CD4-positive, alpha-beta T cell (primary cell): ENCODE measurements around the gene MRPL12. TPM values are rescaled to one million over a fixed set of nuclear protein-coding genes. Genes with fewer than 3 reads are reported as not detected.

ENCODE experiments used
- ATAC-seq: fragments of 200-7000 bp; cut with Tn5 transposase; one replicate; pipeline ENCODE4 v1.10.0; 2022; ENCODE audit warnings: mild to moderate bottlenecking; ENCODE audit not compliant: poor library complexity
- CTCF ChIA-PET: fragments of 350-600 bp; sonication (Branson Sonifier 250); formaldehyde crosslinking; loops from one replicate; lab custom pipeline; 2021; ENCODE audit warnings: antibody characterized with exemption, inconsistent platforms; lab: Charles Lee
- POLR2A ChIA-PET: fragments of 350-600 bp; sonication (Branson Sonifier 250); formaldehyde crosslinking; loops from one replicate; lab custom pipeline; 2021; ENCODE audit warnings: antibody characterized with exemption, inconsistent platforms; lab: Charles Lee
- DNase-seq, 14 experiments: peaks; one replicate each; pipeline ENCODE4 v3.0.0-alpha.2; 2013 to 2020; ENCODE audit warnings: mixed read lengths in 2 of 14
- H3K27ac ChIP-seq, 2 donors: one replicate each; pipeline versions ENCODE4 v1.5.1 to v1.7.0; 2013; ENCODE audit warnings: low read length in 2 of 2, low read depth in 1 of 2, mild to moderate bottlenecking in 1 of 2
- H3K27me3 ChIP-seq, 2 experiments: 1 replicate in 1 of 2; 2 replicates in 1 of 2; pipeline versions ENCODE4 v1.6.1 to v1.7.0; 2013; ENCODE audit warnings: low read length in 2 of 2, control low read depth in 1 of 2, mild to moderate bottlenecking in 1 of 2, moderate library complexity in 1 of 2; ENCODE audit not compliant: insufficient read depth in 2 of 2, control insufficient read depth in 1 of 2
- H3K36me3 ChIP-seq: one replicate; pipeline ENCODE4 v1.6.1; 2013; ENCODE audit warnings: low read length, control low read depth; ENCODE audit not compliant: insufficient read depth
- H3K4me1 ChIP-seq: one replicate; pipeline ENCODE4 v1.6.1; 2013; ENCODE audit warnings: low read length, control low read depth; ENCODE audit not compliant: insufficient read depth
- H3K4me3 ChIP-seq: one replicate; pipeline ENCODE4 v1.5.1; 2013; ENCODE audit warnings: mild to moderate bottlenecking, low read length, moderate library complexity
- H3K9me3 ChIP-seq, 2 experiments: 1 replicate in 1 of 2; 2 replicates in 1 of 2; pipeline versions ENCODE4 v1.6.1 to v1.7.0; 2013; ENCODE audit warnings: low read length in 2 of 2, mild to moderate bottlenecking in 2 of 2, control low read depth in 1 of 2, moderate library complexity in 1 of 2; ENCODE audit not compliant: control insufficient read depth in 1 of 2, insufficient read depth in 1 of 2
- H3K27ac Mint-ChIP-seq: one replicate; pipeline ENCODE4 v1.8.0; 2020; ENCODE audit warnings: mixed read lengths
- H3K27me3 Mint-ChIP-seq: one replicate; pipeline ENCODE4 v1.8.0; 2021; ENCODE audit warnings: mixed read lengths
- H3K36me3 Mint-ChIP-seq: one replicate; pipeline ENCODE4 v1.8.0; 2021; ENCODE audit warnings: low read depth, mixed read lengths
- H3K4me1 Mint-ChIP-seq: one replicate; pipeline ENCODE4 v1.8.0; 2021; ENCODE audit warnings: low read depth, mixed read lengths
- H3K4me3 Mint-ChIP-seq: one replicate; pipeline ENCODE4 v1.8.0; 2020; ENCODE audit warnings: mild to moderate bottlenecking, mixed read lengths
- H3K9me3 Mint-ChIP-seq: one replicate; pipeline ENCODE4 v1.8.0; 2020; ENCODE audit warnings: mixed read lengths
- intact Hi-C, 2 experiments: fragments of 100-400 bp; cut with DNase I in 1 of 2; cut with micrococcal nuclease in 1 of 2; formaldehyde crosslinking; loops; one replicate each; pipeline versions ENCODE4 v1.15.1 to v1.9.0; 2023 to 2025; cut with DNase I, micrococcal nuclease
- total RNA-seq, 174 experiments: library from RNA in 2 of 174; stranded (reverse) in 2 of 174; gene quantifications; one replicate each; pipeline ENCODE4 v1.2.3 and lab custom pipeline; 2021 to 2026
- TF ChIP-seq, protein P1 (sequence below): fragments of 200-600 bp; IDR thresholded peaks from one replicate; pipeline ENCODE4 v1.8.0; 2022; ENCODE audit warnings: antibody characterized with exemption, mild to moderate bottlenecking

Gene MRPL12
- total RNA-seq, 2 experiments from 2014 or later, result 26.2 to 26.5 TPM

- intact Hi-C loops, result loop anchor here (1.0 to 5.0 kb wide), 4 partner anchors 18 to 37 kb away; partner anchors contain the start of genes NPLOC4 (in 2 of the 2), TSPAN10 (in 2 of the 2), ARL16 (in 1 of the 2) and MRPL12 (in 1 of the 2)
- H3K4me3 Mint-ChIP-seq, result peak overlapping the region; percentile 94
- H3K27me3 ChIP-seq, result no peaks in the 10 kb centered on the region
- ChIA-PET CTCF (no interaction called here), POLR2A (interaction anchor here (0.7 to 3.0 kb wide), 4 partner anchors 18 to 153 kb away, joined by 3 to 25 read pairs (median 6); partner anchors contain the start of genes ACTG1, ARL16, HGS and MRPL12)
- H3K4me3 ChIP-seq, result peak overlapping the region; percentile 90
- DNase-seq, result peak in 10 of 14 experiments; percentile 17 to 66 (median 31)
- peak overlapping the region; percentile 73 to 85 for H3K27ac ChIP-seq
- peak overlapping the region; percentile 91 for H3K27ac Mint-ChIP-seq
- ATAC-seq, result peak; percentile 22
- H3K4me1 Mint-ChIP-seq, result peaks cover 50% of the 10 kb centered on the region
- H3K36me3 ChIP-seq, result peaks cover 28% of the 10 kb centered on the region
- no peaks in the 10 kb centered on the region for H3K9me3 Mint-ChIP-seq
- peaks cover 36% of the 10 kb centered on the region for H3K36me3 Mint-ChIP-seq
- no peaks in the 10 kb centered on the region for H3K27me3 Mint-ChIP-seq
- H3K4me1 ChIP-seq, result peaks cover 67% of the 10 kb centered on the region
- TF ChIP-seq, protein P1, sequence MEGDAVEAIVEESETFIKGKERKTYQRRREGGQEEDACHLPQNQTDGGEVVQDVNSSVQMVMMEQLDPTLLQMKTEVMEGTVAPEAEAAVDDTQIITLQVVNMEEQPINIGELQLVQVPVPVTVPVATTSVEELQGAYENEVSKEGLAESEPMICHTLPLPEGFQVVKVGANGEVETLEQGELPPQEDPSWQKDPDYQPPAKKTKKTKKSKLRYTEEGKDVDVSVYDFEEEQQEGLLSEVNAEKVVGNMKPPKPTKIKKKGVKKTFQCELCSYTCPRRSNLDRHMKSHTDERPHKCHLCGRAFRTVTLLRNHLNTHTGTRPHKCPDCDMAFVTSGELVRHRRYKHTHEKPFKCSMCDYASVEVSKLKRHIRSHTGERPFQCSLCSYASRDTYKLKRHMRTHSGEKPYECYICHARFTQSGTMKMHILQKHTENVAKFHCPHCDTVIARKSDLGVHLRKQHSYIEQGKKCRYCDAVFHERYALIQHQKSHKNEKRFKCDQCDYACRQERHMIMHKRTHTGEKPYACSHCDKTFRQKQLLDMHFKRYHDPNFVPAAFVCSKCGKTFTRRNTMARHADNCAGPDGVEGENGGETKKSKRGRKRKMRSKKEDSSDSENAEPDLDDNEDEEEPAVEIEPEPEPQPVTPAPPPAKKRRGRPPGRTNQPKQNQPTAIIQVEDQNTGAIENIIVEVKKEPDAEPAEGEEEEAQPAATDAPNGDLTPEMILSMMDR, result no peak
- no peaks in the 10 kb centered on the region for H3K9me3 ChIP-seq
These were observed 37.7 kb upstream of the MRPL12 start for GRCh38 chr17:81665205-81666091.

DNA sequence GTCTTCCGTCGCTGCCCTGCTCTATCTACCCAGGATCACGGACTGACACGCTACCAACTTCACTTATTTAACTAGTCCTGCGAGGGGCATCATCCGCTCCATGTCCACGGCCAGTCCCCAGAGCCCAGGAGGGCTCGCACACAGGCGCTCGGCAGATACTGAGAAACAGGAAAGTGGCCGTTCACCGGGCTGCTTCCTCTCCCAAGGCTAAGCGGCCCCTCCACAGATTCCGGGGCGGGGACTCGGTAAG, 37.1 kb upstream of the MRPL12 start:
- intact Hi-C loops, result loop anchor here (1.0 to 5.0 kb wide), 4 partner anchors 17 to 36 kb away; partner anchors contain the start of genes NPLOC4 (in 2 of the 2), TSPAN10 (in 2 of the 2), ARL16 (in 1 of the 2) and MRPL12 (in 1 of the 2)
- CTCF ChIA-PET, result no interaction called here

More for the DNA sequence above, 37.1 kb upstream of the MRPL12 start:
- Mint-ChIP-seq H3K36me3 (peaks cover 41% of the 10 kb centered on the region), H3K4me1 (peaks cover 50% of the 10 kb centered on the region), H3K4me3 (peak overlapping the region; percentile 94), H3K27ac (peak overlapping the region; percentile 91), H3K9me3 (no peaks in the 10 kb centered on the region), H3K27me3 (no peaks in the 10 kb centered on the region)
- H3K36me3 ChIP-seq, result peaks cover 32% of the 10 kb centered on the region
- TF ChIP-seq, protein P1, result no peak
- no peaks in the 10 kb centered on the region for H3K27me3 ChIP-seq
- H3K27ac ChIP-seq, result peak overlapping the region; percentile 73 to 85
- peak overlapping the region; percentile 90 for H3K4me3 ChIP-seq
- H3K9me3 ChIP-seq, result no peaks in the 10 kb centered on the region
- ATAC-seq (peak; percentile 33), DNase-seq (peak in 5 of 14 experiments; percentile 9 to 40 (median 21))
- peaks cover 67% of the 10 kb centered on the region for H3K4me1 ChIP-seq
- POLR2A ChIA-PET, result interaction anchor here (0.7 to 3.0 kb wide), 6 partner anchors 17 to 153 kb away, joined by 3 to 25 read pairs (median 4); partner anchors contain the start of genes ACTG1, ARL16, HGS and MRPL12
